GM18507 (cell line): Measurements from ENCODE around the gene CLTRN.
"Not testable (repeated sequence)": the region's sequence is repeated elsewhere in the genome, so short reads cannot be mapped to it uniquely, and the experiment has no call there.

Source experiments
- DNase-seq: peaks from one replicate; pipeline ENCODE4 v3.0.0; 2011; ENCODE audit warnings: low read depth; ENCODE audit not compliant: insufficient read length; ENCODE audit errors: extremely low spot score
- FAIRE-seq: peaks from 2 replicates; lab custom pipeline; 2011; peaks lifted over from hg19 to GRCh38; lab: Jason Lieb, UNC

The CLTRN gene

GRCh38 chrX:15654804-15655203, 9.8 kb downstream of the CLTRN start:
- FAIRE-seq: peak; percentile 82
- DNase-seq: not testable (repeated sequence)

GRCh38 chrX:15653961-15654360, 10.6 kb downstream of the CLTRN start:
- DNase-seq (no peak), FAIRE-seq (no peak)

- peak; percentile 92 for FAIRE-seq
These were observed 17.1 kb downstream of the CLTRN start for GRCh38 chrX:15647510-15647909.

GRCh38 chrX:15646543-15646942, 18.1 kb downstream of the CLTRN start:
- no peak for FAIRE-seq

More at GRCh38 chrX:15647510-15647909, 17.1 kb downstream of the CLTRN start:
- DNase-seq: not testable (repeated sequence)

GRCh38 chrX:15646031-15646430, 18.6 kb downstream of the CLTRN start:
- DNase-seq (no peak), FAIRE-seq (no peak)

More at GRCh38 chrX:15646543-15646942, 18.1 kb downstream of the CLTRN start:
- DNase-seq: no peak

GRCh38 chrX:15645266-15645665, 19.3 kb downstream of the CLTRN start:
- DNase-seq (no peak), FAIRE-seq (no peak)

GRCh38 chrX:15644560-15644872, 20.1 kb downstream of the CLTRN start:
- FAIRE-seq: no peak

GRCh38 chrX:15643786-15644559, 20.6 kb downstream of the CLTRN start:
- DNase-seq (no peak), FAIRE-seq (no peak)

More at GRCh38 chrX:15644560-15644872, 20.1 kb downstream of the CLTRN start:
- no peak for DNase-seq

GRCh38 chrX:15631637-15632036, 33.0 kb downstream of the CLTRN start:
- DNase-seq (no peak), FAIRE-seq (no peak)

GRCh38 chrX:15623054-15623453, 41.6 kb downstream of the CLTRN start:
- no peak for FAIRE-seq
- DNase-seq: no peak

GRCh38 chrX:15619053-15619755, 45.4 kb downstream of the CLTRN start:
- FAIRE-seq: no peak
- DNase-seq: no peak

GRCh38 chrX:15617111-15617510, 47.5 kb downstream of the CLTRN start:
- no peak for DNase-seq
- FAIRE-seq: no peak

GRCh38 chrX:15616531-15616930, 48.1 kb downstream of the CLTRN start:
- DNase-seq: no peak
- no peak for FAIRE-seq

GRCh38 chrX:15607067-15607466, 57.5 kb downstream of the CLTRN start:
- DNase-seq (no peak), FAIRE-seq (no peak)

- FAIRE-seq: no peak
- no peak for DNase-seq
These were observed 58.5 kb downstream of the CLTRN start for GRCh38 chrX:15606136-15606535.

GRCh38 chrX:15605226-15605625, 59.4 kb downstream of the CLTRN start:
- DNase-seq: no peak
- no peak for FAIRE-seq

GRCh38 chrX:15602761-15603160, 61.8 kb downstream of the CLTRN start:
- no peak for DNase-seq
- FAIRE-seq: no peak

- DNase-seq (no peak), FAIRE-seq (no peak)
These were observed 62.7 kb downstream of the CLTRN start for GRCh38 chrX:15601932-15602331.

- FAIRE-seq (no peak), DNase-seq (no peak)
These were observed 63.9 kb downstream of the CLTRN start, which contains the start of gene ACE2 for GRCh38 chrX:15600745-15601144. Gene ACE2 (minus strand): TSS chrX:15600960. CDS start chrX:15600911, 49 bp downstream.

- no peak for FAIRE-seq
- no peak for DNase-seq
These were observed 64.6 kb downstream of the CLTRN start for GRCh38 chrX:15600049-15600448.

- FAIRE-seq (no peak), DNase-seq (no peak)
These were observed 65.1 kb downstream of the CLTRN start for GRCh38 chrX:15599461-15599860.
